GM21367 (cell line): ENCODE measurements around the gene RBX1.
"Not testable (repeated sequence)": the region's sequence is repeated elsewhere in the genome, so short reads cannot be mapped to it uniquely, and the experiment has no call there.

ENCODE experiments used
- ATAC-seq: cut with Tn5 transposase; IDR thresholded peaks from one replicate; pipeline ENCODE4 v1.9.1; 2021; ENCODE audit not compliant: unreplicated experiment

The RBX1 gene

GRCh38 chr22:40950962-40951794 is at the start of gene RBX1:
TSS of gene RBX1 (plus strand) at chr22:40951378. CDS start at chr22:40951399, 21 bp downstream.
- ATAC-seq: peak; percentile 70

- ATAC-seq: no peak
Observed at GRCh38 chr22:40904101-40904500, 47.1 kb upstream of the RBX1 start.

- no peak for ATAC-seq
Observed at GRCh38 chr22:40908895-40909294, 42.3 kb upstream of the RBX1 start.

- no peak for ATAC-seq
Observed at GRCh38 chr22:40911772-40912171, 39.4 kb upstream of the RBX1 start.

- ATAC-seq: not testable (repeated sequence)
Observed at GRCh38 chr22:40912987-40913386, 38.2 kb upstream of the RBX1 start.

GRCh38 chr22:40919446-40919845 is 31.7 kb upstream of the RBX1 start:
- ATAC-seq: no peak

GRCh38 chr22:40920526-40920925 is 30.7 kb upstream of the RBX1 start:
- no peak for ATAC-seq

GRCh38 chr22:40922484-40923303 is 28.5 kb upstream of the RBX1 start:
- no peak for ATAC-seq

- ATAC-seq: no peak
Observed at GRCh38 chr22:40928657-40929056, 22.5 kb upstream of the RBX1 start.

GRCh38 chr22:40932396-40932795 is 18.8 kb upstream of the RBX1 start:
- no peak for ATAC-seq

GRCh38 chr22:40939202-40939601 is 12.0 kb upstream of the RBX1 start:
- no peak for ATAC-seq

GRCh38 chr22:40951795-40952605 is 822 bp downstream of the RBX1 start:
- peak; percentile 2 for ATAC-seq

- no peak for ATAC-seq
Observed at GRCh38 chr22:40953471-40953870, 2.3 kb downstream of the RBX1 start.

GRCh38 chr22:40954113-40954512 is 2.9 kb downstream of the RBX1 start:
- no peak for ATAC-seq

- ATAC-seq: no peak
Observed at GRCh38 chr22:40955571-40955970, 4.4 kb downstream of the RBX1 start.

GRCh38 chr22:40957601-40958000 is 6.4 kb downstream of the RBX1 start:
- no peak for ATAC-seq

GRCh38 chr22:40958299-40958698 is 7.1 kb downstream of the RBX1 start:
- no peak for ATAC-seq

GRCh38 chr22:40960145-40960544 is 9.0 kb downstream of the RBX1 start:
- ATAC-seq: no peak

- ATAC-seq: no peak
Observed at GRCh38 chr22:40965936-40966725, 15.0 kb downstream of the RBX1 start.

GRCh38 chr22:40966726-40967085 is 15.5 kb downstream of the RBX1 start:
- no peak for ATAC-seq
